ENCODE results near the gene FRMD1.

Gene FRMD1

GRCh38 chr6:168070804-168071203 is 8.2 kb downstream of the FRMD1 start:
- no peak for DNase-seq
- TF ChIP-seq POLR2A (IDR thresholded peaks at IDR 0.05; ENCODE audit: low read length) (no peak), GATA1 (IDR thresholded peaks at IDR 0.05; ENCODE audit: low read depth, low read length) (no peak)

GRCh38 chr6:168067081-168067759 is 11.8 kb downstream of the FRMD1 start:
- no peak for DNase-seq

GRCh38 chr6:168064226-168064807 is 14.7 kb downstream of the FRMD1 start:
- TF ChIP-seq POLR2A (IDR thresholded peaks at IDR 0.05; ENCODE audit: low read length) (no peak), GATA1 (IDR thresholded peaks at IDR 0.05; ENCODE audit: low read depth, low read length) (no peak)
- DNase-seq: no peak

More at GRCh38 chr6:168067081-168067759, 11.8 kb downstream of the FRMD1 start:
- TF ChIP-seq POLR2A (IDR thresholded peaks at IDR 0.05; ENCODE audit: low read length): no peak
- no peak for TF ChIP-seq GATA1 (IDR thresholded peaks at IDR 0.05; ENCODE audit: low read depth, low read length)

GRCh38 chr6:168063431-168063830 is 15.6 kb downstream of the FRMD1 start:
- no peak for DNase-seq
- TF ChIP-seq GATA1 (IDR thresholded peaks at IDR 0.05; ENCODE audit: low read depth, low read length): no peak
- no peak for TF ChIP-seq POLR2A (IDR thresholded peaks at IDR 0.05; ENCODE audit: low read length)

GRCh38 chr6:168062346-168063289 is 16.4 kb downstream of the FRMD1 start:
- no peak for DNase-seq
- no peak for TF ChIP-seq POLR2A (IDR thresholded peaks at IDR 0.05; ENCODE audit: low read length)
- TF ChIP-seq GATA1 (IDR thresholded peaks at IDR 0.05; ENCODE audit: low read depth, low read length): no peak

DNA sequence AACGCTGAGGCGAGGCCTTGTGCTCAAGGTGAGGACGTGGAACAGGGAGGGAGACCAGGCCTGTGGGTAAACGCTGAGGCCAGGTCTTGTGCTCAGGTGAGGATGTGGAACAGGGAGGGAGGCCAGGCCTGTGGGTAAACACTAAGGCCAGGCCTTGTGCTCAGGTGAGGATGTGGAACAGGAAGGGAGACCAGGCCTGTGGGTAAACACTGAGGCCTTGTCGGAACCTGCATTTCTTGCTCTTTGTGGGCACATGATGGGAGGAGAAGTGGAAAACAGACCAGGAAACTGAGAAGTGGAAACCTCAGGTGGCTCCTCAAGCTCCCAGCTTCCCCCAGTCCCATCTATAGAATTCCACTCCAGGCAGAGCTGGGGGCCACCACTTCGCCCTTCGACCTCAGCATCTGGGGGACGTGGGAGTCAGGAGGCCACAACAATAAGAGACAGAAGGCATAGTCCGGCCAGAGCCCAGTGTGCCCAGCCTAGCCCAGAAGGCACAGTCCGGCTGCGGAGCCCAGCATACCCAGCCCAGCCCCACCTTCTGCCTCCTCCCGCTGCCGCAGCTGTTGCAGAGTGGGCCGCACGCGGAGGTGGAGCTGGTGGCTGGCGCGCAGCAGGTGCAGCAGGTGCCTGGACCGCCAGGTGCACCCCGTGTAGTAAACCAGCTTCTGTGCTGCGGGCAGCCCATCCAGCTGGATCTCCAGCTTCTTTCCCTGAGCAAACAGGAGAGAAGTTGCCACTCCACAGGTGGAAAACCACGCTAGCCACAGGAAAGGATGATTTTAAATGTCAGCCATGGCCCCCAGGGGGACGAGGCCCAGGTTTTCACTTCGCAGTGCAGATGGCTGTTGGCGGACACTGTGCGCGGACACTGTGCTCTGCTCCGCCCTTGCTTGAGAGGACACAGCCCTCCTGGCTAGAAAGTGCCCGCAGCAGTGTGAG is 17.5 kb downstream of the FRMD1 start:
- no peak for TF ChIP-seq POLR2A (IDR thresholded peaks at IDR 0.05; ENCODE audit: low read length)
- TF ChIP-seq GATA1 (IDR thresholded peaks at IDR 0.05; ENCODE audit: low read depth, low read length): no peak
- no peak for DNase-seq

DNA sequence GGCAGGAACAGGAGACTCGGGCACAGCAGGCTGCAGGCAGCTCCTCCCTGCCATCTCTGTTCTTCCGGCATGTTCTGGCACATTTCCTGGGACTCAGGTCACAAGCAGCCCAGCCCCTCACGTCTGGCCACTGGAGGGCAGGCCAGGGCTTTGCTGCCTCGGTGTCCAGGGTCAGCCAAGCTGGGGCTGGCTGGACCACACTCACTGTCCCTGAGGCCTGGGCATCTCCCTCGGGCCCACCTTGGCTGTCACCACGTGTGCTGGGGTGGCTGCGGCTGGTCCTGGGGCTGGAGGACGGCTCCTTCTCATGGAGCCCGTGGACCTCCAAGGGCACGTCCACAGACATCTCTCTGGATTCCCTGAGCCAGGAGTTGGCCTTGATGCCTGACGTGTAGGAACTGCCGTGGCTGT is 18.5 kb downstream of the FRMD1 start:
- TF ChIP-seq GATA1 (IDR thresholded peaks at IDR 0.05; ENCODE audit: low read depth, low read length): no peak
- TF ChIP-seq POLR2A (IDR thresholded peaks at IDR 0.05; ENCODE audit: low read length): no peak
- DNase-seq: peak; percentile 15 to 35

- no peak for DNase-seq
- TF ChIP-seq GATA1 (IDR thresholded peaks at IDR 0.05; ENCODE audit: low read depth, low read length) (no peak), POLR2A (IDR thresholded peaks at IDR 0.05; ENCODE audit: low read length) (no peak)
Observed at GRCh38 chr6:168058691-168059551, 20.1 kb downstream of the FRMD1 start.

DNA sequence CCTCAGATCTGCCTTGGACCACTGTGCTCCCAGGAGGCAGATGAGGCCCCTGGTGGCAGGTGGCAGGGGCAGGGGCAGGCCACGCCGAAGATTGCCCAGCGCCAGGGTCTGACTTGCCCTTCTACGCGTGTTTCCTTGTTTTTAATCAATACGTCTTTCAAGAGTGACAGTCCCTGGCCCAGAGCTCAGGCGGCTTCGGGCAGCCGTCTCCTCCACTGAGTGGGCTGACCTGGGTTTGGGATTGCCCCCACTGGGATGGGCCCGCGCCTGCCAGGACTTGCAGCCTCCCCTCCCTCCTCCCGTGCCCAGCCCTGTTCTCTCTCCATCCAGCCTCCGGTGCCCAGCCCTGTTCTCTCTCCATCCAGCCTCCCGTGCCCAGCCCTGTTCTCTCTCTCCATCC is 21.2 kb downstream of the FRMD1 start:
- no peak for TF ChIP-seq GATA1 (IDR thresholded peaks at IDR 0.05; ENCODE audit: low read depth, low read length)
- TF ChIP-seq POLR2A (IDR thresholded peaks at IDR 0.05; ENCODE audit: low read length): no peak
- no peak for DNase-seq

GRCh38 chr6:168056892-168057527 is 22.0 kb downstream of the FRMD1 start:
- no peak for TF ChIP-seq POLR2A (IDR thresholded peaks at IDR 0.05; ENCODE audit: low read length)
- no peak for TF ChIP-seq GATA1 (IDR thresholded peaks at IDR 0.05; ENCODE audit: low read depth, low read length)
- DNase-seq: no peak

DNA sequence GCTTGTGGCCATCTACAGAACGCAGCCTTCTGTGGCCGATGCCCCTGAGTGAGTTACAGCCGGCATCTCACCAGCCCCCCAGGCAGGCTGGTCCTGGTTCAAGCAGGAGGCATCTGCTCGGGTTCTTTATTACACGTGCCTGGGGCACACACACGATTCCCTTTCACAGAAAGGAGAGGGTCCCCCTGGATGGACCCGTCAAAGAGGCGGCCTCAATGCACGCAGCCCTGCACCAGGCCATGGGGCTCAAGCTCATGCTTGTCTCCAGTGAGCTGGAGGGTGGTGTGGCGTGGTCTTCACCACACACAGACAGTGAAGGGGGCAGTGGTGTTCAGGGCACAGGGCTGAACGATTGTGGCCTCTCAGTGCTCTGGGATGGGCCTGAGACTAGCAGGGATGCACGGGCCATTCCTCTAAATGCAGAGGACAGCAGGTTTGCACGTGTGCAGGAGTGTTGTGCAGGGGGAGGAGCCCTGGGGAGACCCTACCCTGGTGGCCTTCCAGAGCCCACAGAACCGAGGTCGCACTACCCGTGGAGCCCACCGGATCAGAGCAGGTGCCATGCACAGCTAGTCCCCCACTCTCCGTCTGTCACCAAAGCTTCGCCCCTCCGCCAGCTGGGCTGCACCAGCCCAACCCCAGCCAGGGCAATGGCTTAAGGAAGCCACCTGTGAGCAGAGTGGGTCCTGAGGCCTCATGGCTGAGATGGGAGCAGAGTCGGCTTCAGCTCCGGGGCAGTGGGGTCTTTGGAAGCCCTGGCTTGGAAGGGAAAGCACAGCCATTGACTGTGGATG is 23.1 kb downstream of the FRMD1 start:
- no peak for TF ChIP-seq POLR2A (IDR thresholded peaks at IDR 0.05; ENCODE audit: low read length)
- no peak for TF ChIP-seq GATA1 (IDR thresholded peaks at IDR 0.05; ENCODE audit: low read depth, low read length)
- no peak for DNase-seq
